ENCODE data around the gene ARGLU1.

Gene ARGLU1

GRCh38 chr13:106614874-106615273 is 46.9 kb upstream of the ARGLU1 start:
- no peak overlapping the region for H3K4me2 ChIP-seq (ENCODE audit: low read depth, low read length, poor library complexity, severe bottlenecking)
- H3K9me2 ChIP-seq (replicated peaks; ENCODE audit: insufficient read depth, low read length) = no peaks in the 10 kb centered on the region
- no peaks in the 10 kb centered on the region for H3K9me3 ChIP-seq (ENCODE audit: insufficient read depth, low read length)
- H3K79me2 ChIP-seq (ENCODE audit: insufficient read depth, low read length) = no peaks in the 10 kb centered on the region
- H3K27me3 ChIP-seq (ENCODE audit: low read length) = no peaks in the 10 kb centered on the region
- no peak overlapping the region for H3K4me3 ChIP-seq (ENCODE audit: insufficient read depth, low read length, poor library complexity, severe bottlenecking)
- no peaks in the 10 kb centered on the region for H3F3A ChIP-seq (ENCODE audit: insufficient read depth)
- no peaks in the 10 kb centered on the region for H4K20me1 ChIP-seq (ENCODE audit: low read depth, low read length)
- H2AFZ ChIP-seq (ENCODE audit: low read depth, low read length, severe bottlenecking) = no peak overlapping the region
- H3K27ac ChIP-seq (ENCODE audit: low read depth, low read length) = no peak overlapping the region
- H3K9ac ChIP-seq (ENCODE audit: low read length) = no peak overlapping the region
- no peaks in the 10 kb centered on the region for H3K36me3 ChIP-seq (ENCODE audit: low read length)
- TF ChIP-seq EZH2phosphoT487 (conservative IDR thresholded peaks at IDR 0.05; ENCODE audit: low read length) (no peak), CTCF (IDR thresholded peaks at IDR 0.05; ENCODE audit: insufficient read depth, low read length, poor library complexity, severe bottlenecking) (no peak)

- Histone ChIP-seq H4K20me1 (ENCODE audit: low read depth, low read length) (no peaks in the 10 kb centered on the region), H3F3A (ENCODE audit: insufficient read depth) (no peaks in the 10 kb centered on the region), H3K79me2 (ENCODE audit: insufficient read depth, low read length) (no peaks in the 10 kb centered on the region), H3K36me3 (ENCODE audit: low read length) (no peaks in the 10 kb centered on the region), H3K27ac (ENCODE audit: low read depth, low read length) (no peak overlapping the region), H3K9me3 (ENCODE audit: insufficient read depth, low read length) (no peaks in the 10 kb centered on the region), H3K9me2 (replicated peaks; ENCODE audit: insufficient read depth, low read length) (no peaks in the 10 kb centered on the region), H2AFZ (ENCODE audit: low read depth, low read length, severe bottlenecking) (no peak overlapping the region), H3K4me2 (ENCODE audit: low read depth, low read length, poor library complexity, severe bottlenecking) (no peak overlapping the region), H3K4me3 (ENCODE audit: insufficient read depth, low read length, poor library complexity, severe bottlenecking) (no peak overlapping the region), H3K27me3 (ENCODE audit: low read length) (no peaks in the 10 kb centered on the region), H3K9ac (ENCODE audit: low read length) (no peak overlapping the region)
- no peak for TF ChIP-seq EZH2phosphoT487 (conservative IDR thresholded peaks at IDR 0.05; ENCODE audit: low read length)
- no peak for TF ChIP-seq CTCF (IDR thresholded peaks at IDR 0.05; ENCODE audit: insufficient read depth, low read length, poor library complexity, severe bottlenecking)
Measured at GRCh38 chr13:106612688-106613087, 44.8 kb upstream of the ARGLU1 start.

- H3K4me2 ChIP-seq (ENCODE audit: low read depth, low read length, poor library complexity, severe bottlenecking) = no peak overlapping the region
- H3K9ac ChIP-seq (ENCODE audit: low read length) = no peak overlapping the region
- no peaks in the 10 kb centered on the region for H3K36me3 ChIP-seq (ENCODE audit: low read length)
- no peaks in the 10 kb centered on the region for H3F3A ChIP-seq (ENCODE audit: insufficient read depth)
- H3K27ac ChIP-seq (ENCODE audit: low read depth, low read length) = no peak overlapping the region
- no peaks in the 10 kb centered on the region for H3K9me3 ChIP-seq (ENCODE audit: insufficient read depth, low read length)
- no peaks in the 10 kb centered on the region for H3K79me2 ChIP-seq (ENCODE audit: insufficient read depth, low read length)
- no peaks in the 10 kb centered on the region for H4K20me1 ChIP-seq (ENCODE audit: low read depth, low read length)
- no peak overlapping the region for H3K4me3 ChIP-seq (ENCODE audit: insufficient read depth, low read length, poor library complexity, severe bottlenecking)
- H2AFZ ChIP-seq (ENCODE audit: low read depth, low read length, severe bottlenecking) = no peak overlapping the region
- H3K9me2 ChIP-seq (replicated peaks; ENCODE audit: insufficient read depth, low read length) = no peaks in the 10 kb centered on the region
- no peak for TF ChIP-seq CTCF (IDR thresholded peaks at IDR 0.05; ENCODE audit: insufficient read depth, low read length, poor library complexity, severe bottlenecking)
- no peak for TF ChIP-seq EZH2phosphoT487 (conservative IDR thresholded peaks at IDR 0.05; ENCODE audit: low read length)
- H3K27me3 ChIP-seq (ENCODE audit: low read length) = no peaks in the 10 kb centered on the region
Measured at GRCh38 chr13:106610486-106610885, 42.5 kb upstream of the ARGLU1 start.
